AML-193 (cell line): Measurements from ENCODE around the gene CAPZA2.
"Not testable (repeated sequence)": the region's sequence is repeated elsewhere in the genome, so short reads cannot be mapped to it uniquely, and the experiment has no call there.

Source experiments
- DNase-seq, 2 experiments: peaks; one replicate each; lab custom pipeline; 2025; lab: John Stamatoyannopoulos, UW

CAPZA2 gene

DNA sequence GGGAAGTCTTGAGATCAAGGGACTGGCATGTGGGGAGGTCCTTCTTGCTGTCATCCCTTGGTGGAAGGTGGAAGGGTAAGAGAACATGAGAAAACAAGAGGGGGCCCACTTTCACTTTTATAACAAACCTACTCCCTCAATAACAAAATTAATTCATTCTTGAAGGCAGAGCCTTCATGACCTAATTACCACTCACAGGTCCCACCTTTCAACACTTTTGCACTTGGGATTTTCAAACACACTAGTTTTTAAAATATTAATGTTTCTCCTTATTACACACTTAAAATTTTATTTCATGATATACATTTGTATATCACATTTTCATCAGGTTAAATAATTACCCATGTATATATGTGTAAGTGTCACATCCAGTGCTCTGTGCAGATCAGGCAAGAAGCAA, 93.0 kb downstream of the CAPZA2 start:
- DNase-seq = no peak

DNA sequence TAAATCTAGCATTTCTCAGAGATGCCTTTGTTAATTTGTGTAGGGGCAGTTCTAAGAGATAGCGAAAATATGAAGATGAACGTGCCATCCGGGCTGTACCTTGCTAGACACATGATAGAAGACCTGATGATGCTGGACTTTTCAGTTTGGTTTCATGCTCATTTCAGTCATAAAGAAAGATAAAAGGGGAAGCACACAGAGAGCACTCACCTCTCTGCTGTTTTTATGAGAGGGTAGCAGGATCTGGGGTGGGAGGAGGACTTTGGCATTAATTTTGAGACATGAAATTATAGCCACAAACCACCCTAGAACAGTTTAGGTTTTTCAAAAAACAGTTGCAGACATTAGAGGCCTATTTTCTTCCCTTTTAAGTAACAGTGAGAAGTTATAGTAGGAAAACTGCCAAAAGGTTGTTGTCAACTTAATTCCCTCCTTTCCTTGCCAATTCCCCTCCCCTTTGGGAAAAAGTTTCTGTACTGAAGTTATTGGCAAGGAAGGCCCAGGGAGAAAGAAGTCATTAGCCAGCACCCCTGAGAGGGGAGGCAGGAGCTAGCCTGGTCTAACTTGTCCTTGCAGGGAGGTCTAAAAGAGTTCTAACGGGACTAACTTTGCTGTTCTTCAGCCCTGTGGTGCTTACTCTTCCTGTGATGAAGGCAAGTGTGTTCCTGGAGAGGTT, 93.6 kb downstream of the CAPZA2 start:
- DNase-seq = no peak

DNA sequence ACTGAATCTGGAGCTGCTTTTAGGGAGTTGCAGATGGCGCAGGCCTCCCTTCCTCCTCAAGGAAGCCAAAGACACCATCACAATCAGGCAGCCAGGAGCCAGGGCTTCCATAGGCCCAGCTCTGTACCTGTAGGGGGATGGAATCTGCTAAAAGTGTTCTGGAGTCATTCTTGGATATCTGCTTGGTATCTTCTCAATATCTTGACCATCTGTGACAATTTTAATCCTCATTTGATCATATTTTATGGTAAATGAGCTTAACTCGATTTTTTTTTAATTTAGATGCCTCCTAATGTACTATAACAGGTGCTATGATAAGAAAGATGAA, 94.1 kb downstream of the CAPZA2 start:
- DNase-seq = no peak

DNA sequence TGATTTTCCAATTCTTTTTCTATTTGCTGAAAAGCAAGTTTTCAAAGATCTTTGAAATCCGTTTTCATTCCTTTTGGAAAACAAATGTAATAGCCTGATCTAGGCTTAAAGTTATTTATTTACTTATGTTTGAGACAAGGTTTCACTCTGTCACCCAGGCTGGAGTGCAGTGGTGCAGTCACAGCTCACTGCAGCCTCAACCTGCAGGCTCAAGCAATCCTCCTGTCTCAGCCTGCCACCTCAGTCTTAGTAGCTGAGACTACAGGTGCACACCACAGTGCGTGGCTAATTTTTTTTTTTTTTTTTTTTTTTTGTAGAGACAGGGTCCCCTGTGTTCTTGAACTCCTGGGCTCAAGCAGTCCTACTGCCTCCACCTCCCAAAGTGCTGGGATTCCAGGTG, 95.5 kb downstream of the CAPZA2 start:
- no peak for DNase-seq

DNA sequence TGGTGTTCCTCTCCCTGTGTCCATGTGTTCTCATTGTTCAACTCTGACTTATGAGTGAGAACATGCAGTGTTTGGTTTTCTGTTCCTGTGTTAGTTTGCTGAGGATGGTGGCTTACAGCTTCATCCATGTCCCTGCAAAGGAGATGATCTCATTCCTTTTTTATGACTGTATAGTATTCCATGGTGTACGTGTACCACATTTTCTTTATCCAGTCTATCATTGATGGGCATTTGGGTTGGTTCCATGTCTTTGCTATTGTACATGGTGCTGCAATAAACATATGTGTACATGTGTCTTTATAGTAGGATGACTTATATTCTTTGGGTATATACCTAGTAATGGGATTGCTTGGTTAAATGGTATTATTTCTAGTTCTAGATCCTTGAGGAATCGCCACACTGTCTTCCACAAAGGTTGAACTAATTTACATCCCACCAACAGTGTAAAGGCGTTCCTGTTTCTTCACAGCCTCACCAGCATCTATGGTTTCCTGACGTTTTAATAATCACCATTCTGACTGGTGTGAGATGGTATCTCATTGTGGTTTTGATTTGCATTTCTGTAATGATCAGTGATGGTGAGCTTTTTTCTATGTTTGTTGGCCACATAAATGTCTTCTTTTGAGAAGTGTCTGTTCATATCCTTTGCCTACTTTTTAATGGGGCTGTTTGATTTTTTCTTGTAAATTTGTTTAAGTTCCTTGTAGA, 99.7 kb downstream of the CAPZA2 start:
- not testable (repeated sequence) for DNase-seq

DNA sequence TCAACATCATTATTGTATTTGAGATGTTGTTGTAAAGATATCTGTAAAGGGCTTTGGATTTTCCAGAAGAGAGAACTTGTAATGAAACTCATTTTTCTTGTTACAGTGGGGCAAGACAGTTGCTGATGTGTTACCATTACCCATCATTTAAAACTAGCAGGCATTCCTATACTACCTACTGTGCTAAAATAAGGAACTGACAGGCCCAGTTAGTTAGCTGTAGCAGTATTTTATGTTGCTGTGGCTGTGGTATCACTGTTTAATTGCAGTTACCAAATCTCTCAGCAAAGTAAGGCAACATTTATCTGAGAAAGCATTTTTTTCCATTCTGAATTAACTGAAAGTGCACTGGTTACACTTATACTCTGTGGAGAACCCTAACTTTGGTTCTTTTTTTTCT, 100.8 kb downstream of the CAPZA2 start:
- no peak for DNase-seq

DNA sequence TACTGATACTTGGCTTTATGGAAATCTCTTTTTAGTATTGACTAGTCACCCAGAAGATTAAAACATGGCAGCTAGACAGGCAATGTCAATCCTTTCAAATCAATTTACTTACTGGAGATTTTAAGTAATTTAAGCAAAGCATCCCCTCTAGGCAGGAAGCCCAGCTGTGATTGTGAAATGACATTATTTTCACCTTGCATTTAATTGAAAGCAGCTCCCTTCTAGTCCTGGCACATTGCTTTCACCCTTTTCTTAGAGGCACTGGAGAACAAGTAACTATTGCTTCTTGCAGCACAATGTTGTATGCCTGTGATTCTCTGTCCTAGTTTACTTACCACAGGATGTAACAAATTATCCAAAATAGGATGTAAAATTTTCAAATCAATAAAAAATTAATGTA, 104.2 kb downstream of the CAPZA2 start:
- no peak for DNase-seq

DNA sequence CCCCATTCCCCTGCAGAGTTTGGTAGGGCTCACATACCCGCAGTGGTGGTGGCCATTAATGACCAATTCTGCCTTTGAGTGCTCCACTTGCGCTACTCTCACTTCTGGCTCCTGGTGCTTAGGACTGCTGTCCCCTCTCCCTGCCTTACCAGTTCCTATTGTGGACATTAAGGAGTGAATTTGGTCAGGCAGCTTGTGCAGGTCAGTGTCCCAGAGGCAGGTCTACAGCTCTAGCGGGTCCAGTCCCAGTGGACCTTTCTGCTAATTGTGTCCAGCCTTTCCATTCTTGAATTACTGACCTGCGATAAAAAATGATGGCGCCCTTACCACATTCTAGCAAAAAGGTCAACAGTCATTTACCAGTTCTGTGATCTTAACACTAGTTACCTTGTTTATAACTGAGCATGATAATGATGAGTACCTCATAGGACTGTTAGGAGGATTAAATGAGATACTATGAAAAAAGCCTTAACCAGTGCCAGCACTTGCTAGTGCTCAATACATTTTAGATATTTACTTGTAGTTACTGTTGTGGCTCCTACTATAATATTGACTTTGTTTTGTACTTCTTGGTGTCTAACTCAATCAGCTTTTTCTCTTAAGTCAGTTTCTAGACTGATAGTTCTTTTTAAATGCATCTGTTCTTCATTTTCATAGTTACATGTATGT, 105.0 kb downstream of the CAPZA2 start:
- DNase-seq = no peak

DNA sequence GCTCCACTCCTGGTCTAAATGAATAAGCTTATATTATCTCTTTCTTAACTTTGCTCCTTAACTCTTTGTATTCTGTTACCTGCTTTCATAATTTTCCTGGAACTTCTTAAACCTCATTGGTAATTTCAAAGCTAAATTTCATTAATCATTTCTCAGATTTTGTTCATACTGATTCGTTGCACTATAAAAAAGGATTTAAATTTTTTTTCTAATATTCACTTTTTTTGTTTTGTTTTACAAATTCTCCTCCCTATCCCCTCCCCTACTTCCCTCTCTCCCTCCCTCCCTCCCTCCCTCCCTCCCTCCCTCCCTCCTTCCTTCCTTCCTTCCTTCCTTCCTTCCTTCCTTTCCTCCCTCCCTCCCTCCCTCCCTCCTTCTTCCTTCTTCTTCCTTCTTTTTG, 105.6 kb downstream of the CAPZA2 start:
- no peak for DNase-seq

DNA sequence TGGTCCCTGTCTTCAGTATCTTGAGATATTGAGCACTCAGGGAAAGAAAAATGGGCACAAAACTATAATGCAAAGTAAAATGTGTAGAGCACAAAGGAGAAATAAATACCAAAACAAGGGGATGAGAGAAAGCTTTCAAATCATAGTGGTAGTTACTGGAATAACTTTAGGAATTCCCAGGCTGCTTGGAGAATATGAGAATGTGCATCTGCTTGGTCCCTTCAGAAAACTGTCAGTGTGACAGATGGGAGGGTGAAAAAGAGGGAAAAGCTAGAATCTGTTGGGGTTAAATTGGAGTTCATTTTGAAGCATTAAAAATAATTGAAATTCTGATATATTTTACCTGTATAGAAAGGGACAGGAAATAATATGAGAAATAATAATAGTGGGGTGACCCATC, 106.2 kb downstream of the CAPZA2 start:
- DNase-seq = no peak

DNA sequence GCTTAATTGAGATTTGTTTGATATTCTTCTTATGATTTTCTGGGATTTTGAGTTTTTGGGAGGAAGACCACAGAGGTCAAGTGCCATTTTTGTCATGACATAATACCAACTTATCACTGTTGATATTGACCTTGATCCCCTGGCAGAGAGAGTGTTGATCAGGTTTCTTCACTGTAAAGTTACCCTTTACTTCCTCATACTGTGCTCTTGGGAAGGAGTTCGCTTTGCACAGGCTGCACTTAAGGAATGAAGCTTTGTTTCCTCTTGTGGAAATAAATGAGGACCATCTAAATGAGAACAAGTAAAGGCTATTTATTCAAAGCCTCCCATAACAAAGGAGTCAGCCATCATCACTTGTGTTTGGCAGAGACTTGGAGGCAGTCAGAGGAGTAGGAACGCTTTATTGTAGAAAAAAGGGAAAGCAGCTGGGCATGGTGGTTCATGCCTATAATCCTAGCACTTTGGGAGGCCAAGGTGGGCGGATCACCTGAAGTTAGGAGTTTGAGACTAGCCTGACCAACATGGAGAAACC, 107.0 kb downstream of the CAPZA2 start:
- peak in 1 of 2 experiments; percentile 14 for DNase-seq

DNA sequence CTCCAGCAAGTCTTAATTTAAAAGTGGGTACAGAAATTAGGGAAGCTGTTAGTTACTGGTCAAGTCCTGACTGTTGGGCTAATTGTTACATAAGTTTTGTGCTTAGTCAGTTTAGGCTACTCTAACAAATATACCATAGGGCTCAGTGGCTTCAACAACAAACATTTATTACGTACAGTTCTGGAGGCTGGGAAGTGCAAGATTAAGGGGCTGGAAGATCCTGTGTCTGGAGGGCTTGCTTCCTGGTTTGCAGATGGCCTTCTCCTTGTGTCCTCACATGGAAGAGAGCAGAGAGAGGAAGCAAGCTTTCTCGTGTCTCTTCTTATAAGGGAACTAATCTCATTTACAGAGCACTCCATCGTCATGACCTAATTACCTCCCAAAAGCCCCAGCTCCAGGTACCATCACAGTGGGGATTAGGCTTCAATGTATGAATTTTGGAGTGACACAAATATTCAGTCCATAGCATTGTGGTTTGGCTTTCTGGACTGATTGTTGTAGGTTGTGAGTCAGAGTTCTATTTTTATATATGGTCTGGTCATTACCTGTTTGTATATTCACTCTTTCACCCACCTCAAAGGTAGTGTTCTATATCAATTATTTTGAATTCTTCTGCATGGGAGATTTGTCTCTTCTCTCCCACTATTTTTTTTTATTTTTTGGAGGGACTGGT, 108.0 kb downstream of the CAPZA2 start:
- DNase-seq = peak; percentile 55

DNA sequence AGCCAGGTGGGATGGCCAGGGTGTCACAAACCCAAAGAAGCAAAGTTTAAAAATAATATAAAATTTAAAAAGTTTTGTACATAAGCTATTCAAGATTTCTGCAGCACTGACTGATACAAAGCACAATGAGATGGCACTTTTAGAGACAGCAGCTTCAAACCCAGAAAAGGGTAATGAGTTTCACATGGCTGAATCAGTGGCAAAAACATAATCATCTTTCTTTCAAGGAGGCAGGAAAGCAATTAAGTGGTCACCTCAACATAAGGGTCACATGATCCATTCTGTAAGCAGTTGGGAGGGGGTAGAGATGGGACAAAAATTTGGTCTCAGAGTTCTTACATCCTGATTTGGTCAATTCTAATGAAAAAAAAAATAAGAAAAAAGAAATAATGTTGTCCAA, 108.8 kb downstream of the CAPZA2 start:
- DNase-seq = peak in 1 of 2 experiments; percentile 1
